ENCODE data around the gene PAX5. TPM values are rescaled to one million over a fixed set of nuclear protein-coding genes. Genes with fewer than 3 reads are reported as not detected.

Gene PAX5
- total and polyA plus RNA-seq, 2 of the 13 experiments (the other 11 are each of a cell fraction or from before 2014, with no cell fraction given), result not detected

DNA sequence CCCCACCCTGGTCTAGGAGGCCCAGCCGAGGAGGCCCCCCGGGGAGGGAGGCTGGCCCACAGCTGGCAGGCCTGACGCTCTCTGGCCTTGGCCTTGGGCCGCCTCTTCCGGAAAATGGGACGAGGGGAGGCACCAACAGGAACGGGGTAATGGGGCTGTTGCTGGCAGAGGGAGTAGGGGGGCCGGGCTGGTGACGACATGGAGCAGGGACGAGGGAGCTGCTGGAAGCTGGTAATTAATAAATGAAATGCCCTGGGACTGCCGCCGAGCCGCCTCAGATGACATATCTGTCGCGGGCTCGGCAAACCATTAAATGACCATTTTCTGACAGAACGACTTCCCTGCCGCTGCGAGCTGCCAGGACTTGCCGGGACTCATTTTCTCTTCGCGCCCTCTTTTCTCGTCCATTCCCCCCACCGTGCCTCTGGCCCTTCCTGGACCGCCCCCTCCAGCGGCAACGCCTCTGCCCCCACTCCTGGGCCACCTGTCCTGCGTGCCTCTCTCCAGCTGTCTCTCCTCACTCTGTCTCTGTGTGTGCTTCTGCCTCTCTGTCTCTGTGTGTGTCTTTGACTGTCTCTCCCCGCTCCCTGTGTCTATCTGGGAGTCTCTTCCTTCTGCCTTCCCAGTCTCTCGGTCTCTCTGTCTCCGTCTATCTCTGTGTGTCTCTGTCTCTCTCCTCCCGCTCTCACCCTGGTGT lies 215.7 kb downstream of the PAX5 start:
- Histone ChIP-seq H3K4me1 (ENCODE audit: insufficient read depth, low read length) (0 out of 2 replicates have a peak, but pooled peaks cover 5% of the 10 kb centered on the region), H3K27ac (ENCODE audit: extremely low read length, insufficient read depth, low read length) (no peak overlapping the region), H3K79me2 (ENCODE audit: insufficient read depth, low read length) (no peaks in the 10 kb centered on the region), H4K20me1 (ENCODE audit: insufficient read depth, low read length) (no peaks in the 10 kb centered on the region), H3K9me3 (ENCODE audit: low read length) (no peaks in the 10 kb centered on the region), H3K4me3 (replicated peaks in 1 of 3; ENCODE audit: insufficient read depth in 1 of 3, low read depth in 2 of 3, low read length in 3 of 3) (no peak overlapping the region), H3K4me2 (ENCODE audit: low read depth, low read length) (no peak overlapping the region), H3K27me3 (ENCODE audit: control insufficient read depth in 1 of 2, insufficient read depth in 2 of 2, low read length in 2 of 2) (peaks cover 3 to 16% of the 10 kb centered on the region in 2 experiments; a peak in 1 of 5 replicates), H3K9ac (ENCODE audit: insufficient read depth, low read depth, low read length) (no peak overlapping the region), H2AFZ (ENCODE audit: low read length) (no peak overlapping the region), H3K36me3 (replicated peaks in 1 of 2; ENCODE audit: control insufficient read depth in 1 of 2, insufficient read depth in 2 of 2, low read length in 2 of 2) (no peaks in the 10 kb centered on the region)
- BruUV-seq (replicated peaks), result no TSS peak
- no peak for ATAC-seq
- CTCF ChIA-PET (ENCODE audit: low intra/inter-chr PET ratio, low total read pairs), result no interaction called here
- in situ Hi-C loops (cut with HindIII; ENCODE audit: extremely low pct_ligation_motif_present, low pct_unique_long_range_greater_than_20kb) (no loop called here), intact Hi-C loops (cut with micrococcal nuclease; ENCODE audit: unreplicated experiment) (no loop called here)
- FAIRE-seq, result no peak
- POLR2A ChIA-PET, result no interaction called here
- DNase-seq (ENCODE audit: low spot score), result no peak
- 76% methylated on average over 30 of the region's 32 CpGs for WGBS (ENCODE audit: low lambda C conversion rate)
- TF ChIP-seq, protein P1, sequence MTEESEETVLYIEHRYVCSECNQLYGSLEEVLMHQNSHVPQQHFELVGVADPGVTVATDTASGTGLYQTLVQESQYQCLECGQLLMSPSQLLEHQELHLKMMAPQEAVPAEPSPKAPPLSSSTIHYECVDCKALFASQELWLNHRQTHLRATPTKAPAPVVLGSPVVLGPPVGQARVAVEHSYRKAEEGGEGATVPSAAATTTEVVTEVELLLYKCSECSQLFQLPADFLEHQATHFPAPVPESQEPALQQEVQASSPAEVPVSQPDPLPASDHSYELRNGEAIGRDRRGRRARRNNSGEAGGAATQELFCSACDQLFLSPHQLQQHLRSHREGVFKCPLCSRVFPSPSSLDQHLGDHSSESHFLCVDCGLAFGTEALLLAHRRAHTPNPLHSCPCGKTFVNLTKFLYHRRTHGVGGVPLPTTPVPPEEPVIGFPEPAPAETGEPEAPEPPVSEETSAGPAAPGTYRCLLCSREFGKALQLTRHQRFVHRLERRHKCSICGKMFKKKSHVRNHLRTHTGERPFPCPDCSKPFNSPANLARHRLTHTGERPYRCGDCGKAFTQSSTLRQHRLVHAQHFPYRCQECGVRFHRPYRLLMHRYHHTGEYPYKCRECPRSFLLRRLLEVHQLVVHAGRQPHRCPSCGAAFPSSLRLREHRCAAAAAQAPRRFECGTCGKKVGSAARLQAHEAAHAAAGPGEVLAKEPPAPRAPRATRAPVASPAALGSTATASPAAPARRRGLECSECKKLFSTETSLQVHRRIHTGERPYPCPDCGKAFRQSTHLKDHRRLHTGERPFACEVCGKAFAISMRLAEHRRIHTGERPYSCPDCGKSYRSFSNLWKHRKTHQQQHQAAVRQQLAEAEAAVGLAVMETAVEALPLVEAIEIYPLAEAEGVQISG (CRISPR knock-in tag; IDR thresholded peaks at IDR 0.05), result no peak
- TF ChIP-seq, protein P2, sequence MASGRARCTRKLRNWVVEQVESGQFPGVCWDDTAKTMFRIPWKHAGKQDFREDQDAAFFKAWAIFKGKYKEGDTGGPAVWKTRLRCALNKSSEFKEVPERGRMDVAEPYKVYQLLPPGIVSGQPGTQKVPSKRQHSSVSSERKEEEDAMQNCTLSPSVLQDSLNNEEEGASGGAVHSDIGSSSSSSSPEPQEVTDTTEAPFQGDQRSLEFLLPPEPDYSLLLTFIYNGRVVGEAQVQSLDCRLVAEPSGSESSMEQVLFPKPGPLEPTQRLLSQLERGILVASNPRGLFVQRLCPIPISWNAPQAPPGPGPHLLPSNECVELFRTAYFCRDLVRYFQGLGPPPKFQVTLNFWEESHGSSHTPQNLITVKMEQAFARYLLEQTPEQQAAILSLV (CRISPR knock-in tag; IDR thresholded peaks at IDR 0.05; ENCODE audit: borderline replicate concordance), result no peak
- TF ChIP-seq, protein P3, sequence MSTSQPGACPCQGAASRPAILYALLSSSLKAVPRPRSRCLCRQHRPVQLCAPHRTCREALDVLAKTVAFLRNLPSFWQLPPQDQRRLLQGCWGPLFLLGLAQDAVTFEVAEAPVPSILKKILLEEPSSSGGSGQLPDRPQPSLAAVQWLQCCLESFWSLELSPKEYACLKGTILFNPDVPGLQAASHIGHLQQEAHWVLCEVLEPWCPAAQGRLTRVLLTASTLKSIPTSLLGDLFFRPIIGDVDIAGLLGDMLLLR (CRISPR knock-in tag; IDR thresholded peaks at IDR 0.05), result no peak
- TF ChIP-seq REXO4 (CRISPR knock-in tag; IDR thresholded peaks at IDR 0.05; ENCODE audit: borderline replicate concordance), result no peak
- no peak for TF ChIP-seq BCL6 (CRISPR knock-in tag; IDR thresholded peaks at IDR 0.05)
- TF ChIP-seq TBP (CRISPR knock-in tag; IDR thresholded peaks at IDR 0.05), result no peak
- TF ChIP-seq ZNF570 (CRISPR knock-in tag; IDR thresholded peaks at IDR 0.05; ENCODE audit: borderline replicate concordance), result no peak
- no peak for TF ChIP-seq JARID2 (CRISPR knock-in tag; IDR thresholded peaks at IDR 0.05; ENCODE audit: insufficient replicate concordance)
- no peak for TF ChIP-seq SP5 (CRISPR knock-in tag; IDR thresholded peaks at IDR 0.05; ENCODE audit: borderline replicate concordance, low read depth)
- TF ChIP-seq RARA (CRISPR knock-in tag; IDR thresholded peaks at IDR 0.05), result no peak
- no peak for TF ChIP-seq TGIF2 (CRISPR knock-in tag; IDR thresholded peaks at IDR 0.05)
- no peak for TF ChIP-seq XRCC5 (optimal IDR thresholded peaks at IDR 0.05; ENCODE audit: low read length)
- TF ChIP-seq, protein P4, sequence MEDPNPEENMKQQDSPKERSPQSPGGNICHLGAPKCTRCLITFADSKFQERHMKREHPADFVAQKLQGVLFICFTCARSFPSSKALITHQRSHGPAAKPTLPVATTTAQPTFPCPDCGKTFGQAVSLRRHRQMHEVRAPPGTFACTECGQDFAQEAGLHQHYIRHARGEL (CRISPR knock-in tag; IDR thresholded peaks at IDR 0.05), result no peak
- TF ChIP-seq, protein P5, sequence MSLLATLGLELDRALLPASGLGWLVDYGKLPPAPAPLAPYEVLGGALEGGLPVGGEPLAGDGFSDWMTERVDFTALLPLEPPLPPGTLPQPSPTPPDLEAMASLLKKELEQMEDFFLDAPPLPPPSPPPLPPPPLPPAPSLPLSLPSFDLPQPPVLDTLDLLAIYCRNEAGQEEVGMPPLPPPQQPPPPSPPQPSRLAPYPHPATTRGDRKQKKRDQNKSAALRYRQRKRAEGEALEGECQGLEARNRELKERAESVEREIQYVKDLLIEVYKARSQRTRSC (CRISPR knock-in tag; IDR thresholded peaks at IDR 0.05; ENCODE audit: low read depth), result no peak
- TF ChIP-seq, protein P6, sequence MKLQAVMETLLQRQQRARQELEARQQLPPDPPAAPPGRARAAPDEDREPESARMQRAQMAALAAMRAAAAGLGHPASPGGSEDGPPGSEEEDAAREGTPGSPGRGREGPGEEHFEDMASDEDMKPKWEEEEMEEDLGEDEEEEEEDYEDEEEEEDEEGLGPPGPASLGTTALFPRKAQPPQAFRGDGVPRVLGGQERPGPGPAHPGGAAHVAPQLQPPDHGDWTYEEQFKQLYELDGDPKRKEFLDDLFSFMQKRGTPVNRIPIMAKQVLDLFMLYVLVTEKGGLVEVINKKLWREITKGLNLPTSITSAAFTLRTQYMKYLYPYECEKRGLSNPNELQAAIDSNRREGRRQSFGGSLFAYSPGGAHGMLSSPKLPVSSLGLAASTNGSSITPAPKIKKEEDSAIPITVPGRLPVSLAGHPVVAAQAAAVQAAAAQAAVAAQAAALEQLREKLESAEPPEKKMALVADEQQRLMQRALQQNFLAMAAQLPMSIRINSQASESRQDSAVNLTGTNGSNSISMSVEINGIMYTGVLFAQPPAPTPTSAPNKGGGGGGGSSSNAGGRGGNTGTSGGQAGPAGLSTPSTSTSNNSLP (IDR thresholded peaks at IDR 0.05; ENCODE audit: low read depth, low read length), result no peak
- TF ChIP-seq, protein P7, sequence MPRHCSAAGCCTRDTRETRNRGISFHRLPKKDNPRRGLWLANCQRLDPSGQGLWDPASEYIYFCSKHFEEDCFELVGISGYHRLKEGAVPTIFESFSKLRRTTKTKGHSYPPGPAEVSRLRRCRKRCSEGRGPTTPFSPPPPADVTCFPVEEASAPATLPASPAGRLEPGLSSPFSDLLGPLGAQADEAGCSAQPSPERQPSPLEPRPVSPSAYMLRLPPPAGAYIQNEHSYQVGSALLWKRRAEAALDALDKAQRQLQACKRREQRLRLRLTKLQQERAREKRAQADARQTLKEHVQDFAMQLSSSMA (CRISPR knock-in tag; IDR thresholded peaks at IDR 0.05), result no peak
- no peak for TF ChIP-seq KAT2B (IDR thresholded peaks at IDR 0.05; ENCODE audit: borderline replicate concordance, low read depth, low read length)

Data from HepG2 (cell line).